Limb (tissue), 2 donors: ENCODE results near the gene PSPH.
"Not testable (repeated sequence)": the region's sequence is repeated elsewhere in the genome, so short reads cannot be mapped to it uniquely, and the experiment has no call there.

Source experiments
- DNase-seq, 2 donors: peaks; one replicate each; pipeline ENCODE4 v3.0.0-alpha.2; 2016; ENCODE audit errors: extremely low spot score in 2 of 2

Gene PSPH

GRCh38 chr7:56063500-56063881 is 12.2 kb upstream of the PSPH start:
- no peak for DNase-seq

- no peak for DNase-seq
Observed at GRCh38 chr7:56062382-56062781, 11.1 kb upstream of the PSPH start.

GRCh38 chr7:56053993-56054392 is 2.7 kb upstream of the PSPH start:
- DNase-seq, result no peak

- DNase-seq, result no peak
Observed at GRCh38 chr7:56053379-56053778, 2.1 kb upstream of the PSPH start.

- DNase-seq, result no peak
Observed at GRCh38 chr7:56051053-56051338, 248 bp downstream of the PSPH start.

GRCh38 chr7:56048763-56049162 is 2.5 kb downstream of the PSPH start:
- DNase-seq, result not testable (repeated sequence)

GRCh38 chr7:56048245-56048644 is 3.0 kb downstream of the PSPH start:
- DNase-seq, result no peak

GRCh38 chr7:56047446-56048116 is 3.7 kb downstream of the PSPH start:
- DNase-seq, result not testable (repeated sequence)

- DNase-seq, result no peak
Observed at GRCh38 chr7:56046721-56047445, 4.4 kb downstream of the PSPH start.

GRCh38 chr7:56045758-56046157 is 5.5 kb downstream of the PSPH start:
- DNase-seq, result not testable (repeated sequence)

- DNase-seq, result no peak
Observed at GRCh38 chr7:56040730-56041129, 10.5 kb downstream of the PSPH start.

GRCh38 chr7:56033671-56034432 is 17.4 kb downstream of the PSPH start:
- DNase-seq, result peak; percentile 69 to 80

GRCh38 chr7:56032578-56032977 is 18.7 kb downstream of the PSPH start:
- not testable (repeated sequence) for DNase-seq

GRCh38 chr7:56031556-56031955 is 19.7 kb downstream of the PSPH start:
- DNase-seq, result not testable (repeated sequence)

GRCh38 chr7:56030340-56030739 is 20.9 kb downstream of the PSPH start:
- DNase-seq, result no peak

GRCh38 chr7:56028942-56029630 is 22.2 kb downstream of the PSPH start:
- DNase-seq, result no peak

- no peak for DNase-seq
Observed at GRCh38 chr7:56026538-56026937, 24.7 kb downstream of the PSPH start.

GRCh38 chr7:56023500-56023899 is 27.7 kb downstream of the PSPH start:
- no peak for DNase-seq

GRCh38 chr7:56019501-56019900 is 31.7 kb downstream of the PSPH start:
- no peak for DNase-seq

GRCh38 chr7:56017015-56017414 is 34.2 kb downstream of the PSPH start:
- not testable (repeated sequence) for DNase-seq

GRCh38 chr7:56009695-56010094 is 41.5 kb downstream of the PSPH start:
- DNase-seq, result peak; percentile 5 to 29

GRCh38 chr7:56007891-56008290 is 43.4 kb downstream of the PSPH start:
- no peak for DNase-seq
